ENCODE measurements around the gene KCTD4.
"Not testable (repeated sequence)": the region's sequence is repeated elsewhere in the genome, so short reads cannot be mapped to it uniquely, and the experiment has no call there.

The KCTD4 gene

GRCh38 chr13:45200701-45201232 lies at the start of gene KCTD4:
TSS of gene KCTD4 (minus strand) at chr13:45201045. CDS start at chr13:45194567, 6,478 bp downstream.
- Histone ChIP-seq H3K27ac (ENCODE audit: low read length) (no peak within 1 kb of the TSS), H3K36me3 (ENCODE audit: control insufficient read depth, insufficient read depth, low read length) (no peaks in the 10 kb centered on the region), H3K4me1 (ENCODE audit: control insufficient read depth, insufficient read depth, low read length) (no peaks in the 10 kb centered on the region; the same call in 1 of the 2 replicates), H3K4me3 (ENCODE audit: low read length) (no peak within 1 kb of the TSS), H3K27me3 (ENCODE audit: control insufficient read depth, insufficient read depth, low read length) (no peaks in the 10 kb centered on the region), H3K9me3 (ENCODE audit: control insufficient read depth, insufficient read depth, low read length) (no peaks in the 10 kb centered on the region)
- no peak for DNase-seq (ENCODE audit: low read depth, low spot score)
- WGBS (ENCODE audit: insufficient coverage, insufficient read length), result no CpG with 5 or more reads among the region's 2 CpGs

GRCh38 chr13:45249662-45250061 lies 48.8 kb upstream of the KCTD4 start:
- H3K36me3 ChIP-seq (ENCODE audit: control insufficient read depth, insufficient read depth, low read length), result no peaks in the 10 kb centered on the region
- no peaks in the 10 kb centered on the region for H3K27me3 ChIP-seq (ENCODE audit: control insufficient read depth, insufficient read depth, low read length)
- no CpG with 5 or more reads among the region's 3 CpGs for WGBS (ENCODE audit: insufficient coverage, insufficient read length)
- no peak overlapping the region for H3K27ac ChIP-seq (ENCODE audit: low read length)
- no peaks in the 10 kb centered on the region for H3K4me1 ChIP-seq (ENCODE audit: control insufficient read depth, insufficient read depth, low read length)
- H3K4me3 ChIP-seq (ENCODE audit: low read length), result no peak overlapping the region
- no peaks in the 10 kb centered on the region for H3K9me3 ChIP-seq (ENCODE audit: control insufficient read depth, insufficient read depth, low read length)
- DNase-seq (ENCODE audit: low read depth, low spot score), result no peak

GRCh38 chr13:45244736-45245135 lies 43.9 kb upstream of the KCTD4 start:
- H3K4me3 ChIP-seq (ENCODE audit: low read length); H3K4me1 ChIP-seq (ENCODE audit: control insufficient read depth, insufficient read depth, low read length); DNase-seq (ENCODE audit: low read depth, low spot score); H3K9me3 ChIP-seq (ENCODE audit: control insufficient read depth, insufficient read depth, low read length); H3K27me3 ChIP-seq (ENCODE audit: control insufficient read depth, insufficient read depth, low read length); H3K27ac ChIP-seq (ENCODE audit: low read length); H3K36me3 ChIP-seq (ENCODE audit: control insufficient read depth, insufficient read depth, low read length): not testable (repeated sequence)
- no CpG with 5 or more reads among the region's 7 CpGs for WGBS (ENCODE audit: insufficient coverage, insufficient read length)

- DNase-seq (ENCODE audit: low read depth, low spot score), result no peak
- Histone ChIP-seq H3K9me3 (ENCODE audit: control insufficient read depth, insufficient read depth, low read length) (no peaks in the 10 kb centered on the region), H3K27ac (ENCODE audit: low read length) (no peak overlapping the region), H3K4me3 (ENCODE audit: low read length) (no peak overlapping the region), H3K4me1 (ENCODE audit: control insufficient read depth, insufficient read depth, low read length) (no peaks in the 10 kb centered on the region), H3K27me3 (ENCODE audit: control insufficient read depth, insufficient read depth, low read length) (no peaks in the 10 kb centered on the region), H3K36me3 (ENCODE audit: control insufficient read depth, insufficient read depth, low read length) (no peaks in the 10 kb centered on the region)
- no CpG with 5 or more reads among the region's 8 CpGs for WGBS (ENCODE audit: insufficient coverage, insufficient read length)
These were observed 42.2 kb upstream of the KCTD4 start for GRCh38 chr13:45243077-45243476.

GRCh38 chr13:45242524-45242923 lies 41.7 kb upstream of the KCTD4 start:
- Histone ChIP-seq H3K27ac (ENCODE audit: low read length) (no peak overlapping the region), H3K4me1 (ENCODE audit: control insufficient read depth, insufficient read depth, low read length) (no peaks in the 10 kb centered on the region)
- WGBS (ENCODE audit: insufficient coverage, insufficient read length), result no CpG with 5 or more reads among the region's 1 CpG

GRCh38 chr13:45242070-45242469 lies 41.2 kb upstream of the KCTD4 start:
- Histone ChIP-seq H3K27me3 (ENCODE audit: control insufficient read depth, insufficient read depth, low read length) (no peaks in the 10 kb centered on the region), H3K4me1 (ENCODE audit: control insufficient read depth, insufficient read depth, low read length) (no peaks in the 10 kb centered on the region), H3K4me3 (ENCODE audit: low read length) (no peak overlapping the region), H3K36me3 (ENCODE audit: control insufficient read depth, insufficient read depth, low read length) (no peaks in the 10 kb centered on the region), H3K9me3 (ENCODE audit: control insufficient read depth, insufficient read depth, low read length) (no peaks in the 10 kb centered on the region), H3K27ac (ENCODE audit: low read length) (no peak overlapping the region)
- no peak for DNase-seq (ENCODE audit: low read depth, low spot score)
- WGBS (ENCODE audit: insufficient coverage, insufficient read length), result no CpG with 5 or more reads among the region's 3 CpGs

More at GRCh38 chr13:45242524-45242923, 41.7 kb upstream of the KCTD4 start:
- H3K9me3 ChIP-seq (ENCODE audit: control insufficient read depth, insufficient read depth, low read length), result no peaks in the 10 kb centered on the region
- H3K27me3 ChIP-seq (ENCODE audit: control insufficient read depth, insufficient read depth, low read length), result no peaks in the 10 kb centered on the region
- H3K36me3 ChIP-seq (ENCODE audit: control insufficient read depth, insufficient read depth, low read length), result no peaks in the 10 kb centered on the region
- H3K4me3 ChIP-seq (ENCODE audit: low read length), result no peak overlapping the region
- DNase-seq (ENCODE audit: low read depth, low spot score), result no peak

GRCh38 chr13:45240143-45240542 lies 39.3 kb upstream of the KCTD4 start:
- no peaks in the 10 kb centered on the region for H3K36me3 ChIP-seq (ENCODE audit: control insufficient read depth, insufficient read depth, low read length)
- no peak overlapping the region for H3K27ac ChIP-seq (ENCODE audit: low read length)
- no peaks in the 10 kb centered on the region for H3K4me1 ChIP-seq (ENCODE audit: control insufficient read depth, insufficient read depth, low read length)

GRCh38 chr13:45238945-45239795 lies 38.3 kb upstream of the KCTD4 start:
- H3K4me3 ChIP-seq (ENCODE audit: low read length), result no peak overlapping the region
- no peaks in the 10 kb centered on the region for H3K4me1 ChIP-seq (ENCODE audit: control insufficient read depth, insufficient read depth, low read length)
- no peak overlapping the region for H3K27ac ChIP-seq (ENCODE audit: low read length)
- H3K27me3 ChIP-seq (ENCODE audit: control insufficient read depth, insufficient read depth, low read length), result no peaks in the 10 kb centered on the region
- WGBS (ENCODE audit: insufficient coverage, insufficient read length), result no CpG with 5 or more reads among the region's 4 CpGs
- no peaks in the 10 kb centered on the region for H3K9me3 ChIP-seq (ENCODE audit: control insufficient read depth, insufficient read depth, low read length)
- H3K36me3 ChIP-seq (ENCODE audit: control insufficient read depth, insufficient read depth, low read length), result no peaks in the 10 kb centered on the region
- DNase-seq (ENCODE audit: low read depth, low spot score), result no peak

More at GRCh38 chr13:45240143-45240542, 39.3 kb upstream of the KCTD4 start:
- Histone ChIP-seq H3K27me3 (ENCODE audit: control insufficient read depth, insufficient read depth, low read length) (no peaks in the 10 kb centered on the region), H3K9me3 (ENCODE audit: control insufficient read depth, insufficient read depth, low read length) (no peaks in the 10 kb centered on the region), H3K4me3 (ENCODE audit: low read length) (no peak overlapping the region)
- DNase-seq (ENCODE audit: low read depth, low spot score), result no peak

- no peaks in the 10 kb centered on the region for H3K36me3 ChIP-seq (ENCODE audit: control insufficient read depth, insufficient read depth, low read length)
- H3K4me3 ChIP-seq (ENCODE audit: low read length), result no peak overlapping the region
- no CpG with 5 or more reads among the region's 2 CpGs for WGBS (ENCODE audit: insufficient coverage, insufficient read length)
- no peaks in the 10 kb centered on the region for H3K27me3 ChIP-seq (ENCODE audit: control insufficient read depth, insufficient read depth, low read length)
- H3K4me1 ChIP-seq (ENCODE audit: control insufficient read depth, insufficient read depth, low read length), result no peaks in the 10 kb centered on the region
- H3K27ac ChIP-seq (ENCODE audit: low read length), result no peak overlapping the region
- no peaks in the 10 kb centered on the region for H3K9me3 ChIP-seq (ENCODE audit: control insufficient read depth, insufficient read depth, low read length)
- no peak for DNase-seq (ENCODE audit: low read depth, low spot score)
These were observed 31.7 kb upstream of the KCTD4 start for GRCh38 chr13:45232591-45232990.

GRCh38 chr13:45231722-45232121 lies 30.9 kb upstream of the KCTD4 start:
- no CpG with 5 or more reads among the region's 1 CpG for WGBS (ENCODE audit: insufficient coverage, insufficient read length)
- Histone ChIP-seq H3K9me3 (ENCODE audit: control insufficient read depth, insufficient read depth, low read length) (no peaks in the 10 kb centered on the region), H3K4me1 (ENCODE audit: control insufficient read depth, insufficient read depth, low read length) (no peaks in the 10 kb centered on the region), H3K36me3 (ENCODE audit: control insufficient read depth, insufficient read depth, low read length) (no peaks in the 10 kb centered on the region), H3K27me3 (ENCODE audit: control insufficient read depth, insufficient read depth, low read length) (no peaks in the 10 kb centered on the region), H3K27ac (ENCODE audit: low read length) (no peak overlapping the region), H3K4me3 (ENCODE audit: low read length) (no peak overlapping the region)
- DNase-seq (ENCODE audit: low read depth, low spot score), result no peak

- H3K4me1 ChIP-seq (ENCODE audit: control insufficient read depth, insufficient read depth, low read length), result no peaks in the 10 kb centered on the region
- no CpG with 5 or more reads among the region's 4 CpGs for WGBS (ENCODE audit: insufficient coverage, insufficient read length)
- H3K36me3 ChIP-seq (ENCODE audit: control insufficient read depth, insufficient read depth, low read length), result no peaks in the 10 kb centered on the region
- no peaks in the 10 kb centered on the region for H3K9me3 ChIP-seq (ENCODE audit: control insufficient read depth, insufficient read depth, low read length)
- H3K4me3 ChIP-seq (ENCODE audit: low read length), result no peak overlapping the region
- no peak overlapping the region for H3K27ac ChIP-seq (ENCODE audit: low read length)
- no peaks in the 10 kb centered on the region for H3K27me3 ChIP-seq (ENCODE audit: control insufficient read depth, insufficient read depth, low read length)
- no peak for DNase-seq (ENCODE audit: low read depth, low spot score)
These were observed 30.5 kb upstream of the KCTD4 start for GRCh38 chr13:45231305-45231704.

Measured in iPS DF 6.9 (cell line).